NCI-H2171 treated with DMSO at 0.1 percent for 48 hours (cell line): ENCODE data around the gene HTT-AS.
"Not testable (repeated sequence)": the region's sequence is repeated elsewhere in the genome, so short reads cannot be mapped to it uniquely, and the experiment has no call there.

Experiments
- DNase-seq: peaks from one replicate; lab custom pipeline; 2025; lab: John Stamatoyannopoulos, UW

HTT-AS gene

GRCh38 chr4:3051141-3051897 is 23.0 kb downstream of the HTT-AS start:
- DNase-seq: not testable (repeated sequence)

- DNase-seq: peak; percentile 14
These were observed 26.7 kb downstream of the HTT-AS start for GRCh38 chr4:3047464-3048286.

- DNase-seq: no peak
These were observed 27.7 kb downstream of the HTT-AS start for GRCh38 chr4:3046623-3047022.

GRCh38 chr4:3046162-3046561 is 28.2 kb downstream of the HTT-AS start:
- no peak for DNase-seq

GRCh38 chr4:3044870-3045819 is 29.2 kb downstream of the HTT-AS start:
- DNase-seq: no peak

GRCh38 chr4:3043282-3044020 is 30.9 kb downstream of the HTT-AS start:
- no peak for DNase-seq

GRCh38 chr4:3042226-3042625 is 32.1 kb downstream of the HTT-AS start:
- DNase-seq: no peak

GRCh38 chr4:3041192-3042142 is 32.9 kb downstream of the HTT-AS start:
- peak; percentile 2 for DNase-seq

GRCh38 chr4:3040452-3041191 is 33.7 kb downstream of the HTT-AS start:
- DNase-seq: no peak

- no peak for DNase-seq
These were observed 34.5 kb downstream of the HTT-AS start for GRCh38 chr4:3039706-3040366.

- no peak for DNase-seq
These were observed 36.3 kb downstream of the HTT-AS start for GRCh38 chr4:3037957-3038461.

- DNase-seq: no peak
These were observed 38.0 kb downstream of the HTT-AS start for GRCh38 chr4:3036131-3036952.

GRCh38 chr4:3035674-3036073 is 38.7 kb downstream of the HTT-AS start:
- no peak for DNase-seq

- no peak for DNase-seq
These were observed 39.1 kb downstream of the HTT-AS start for GRCh38 chr4:3035249-3035648.

- no peak for DNase-seq
These were observed 40.1 kb downstream of the HTT-AS start for GRCh38 chr4:3034231-3034630.

- no peak for DNase-seq
These were observed 42.8 kb downstream of the HTT-AS start for GRCh38 chr4:3031357-3032082.
